NCI-H1417 (cell line): ENCODE results near the gene REC8.
"Not testable (repeated sequence)": the region's sequence is repeated elsewhere in the genome, so short reads cannot be mapped to it uniquely, and the experiment has no call there.

Experiments
- DNase-seq, 3 experiments: peaks; one replicate each; lab custom pipeline; 2025; lab: John Stamatoyannopoulos, UW

The REC8 gene

DNA sequence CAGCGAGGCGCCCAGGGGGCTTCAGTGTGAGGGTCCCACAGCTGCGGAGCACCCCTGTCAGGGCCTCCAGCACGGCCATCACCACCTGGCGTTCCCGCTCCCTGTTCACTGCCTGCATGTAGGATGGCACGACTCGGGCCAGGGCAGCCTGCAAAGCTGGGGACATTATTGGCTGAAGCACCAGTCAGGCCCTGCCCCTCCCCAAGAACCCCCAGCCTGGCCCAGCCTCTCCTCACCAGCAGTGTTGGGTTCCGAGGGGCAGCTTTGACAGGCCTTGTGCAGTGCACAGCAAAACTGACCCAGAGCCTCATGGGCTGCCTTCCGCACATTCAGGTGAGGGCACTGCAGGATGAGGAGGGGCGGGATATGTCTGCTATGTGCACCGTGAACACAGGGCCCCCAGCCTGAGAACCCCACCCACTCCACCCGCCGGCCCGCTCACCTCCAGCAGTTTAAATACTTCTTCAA is 11.2 kb downstream of the REC8 start:
- DNase-seq, result no peak

DNA sequence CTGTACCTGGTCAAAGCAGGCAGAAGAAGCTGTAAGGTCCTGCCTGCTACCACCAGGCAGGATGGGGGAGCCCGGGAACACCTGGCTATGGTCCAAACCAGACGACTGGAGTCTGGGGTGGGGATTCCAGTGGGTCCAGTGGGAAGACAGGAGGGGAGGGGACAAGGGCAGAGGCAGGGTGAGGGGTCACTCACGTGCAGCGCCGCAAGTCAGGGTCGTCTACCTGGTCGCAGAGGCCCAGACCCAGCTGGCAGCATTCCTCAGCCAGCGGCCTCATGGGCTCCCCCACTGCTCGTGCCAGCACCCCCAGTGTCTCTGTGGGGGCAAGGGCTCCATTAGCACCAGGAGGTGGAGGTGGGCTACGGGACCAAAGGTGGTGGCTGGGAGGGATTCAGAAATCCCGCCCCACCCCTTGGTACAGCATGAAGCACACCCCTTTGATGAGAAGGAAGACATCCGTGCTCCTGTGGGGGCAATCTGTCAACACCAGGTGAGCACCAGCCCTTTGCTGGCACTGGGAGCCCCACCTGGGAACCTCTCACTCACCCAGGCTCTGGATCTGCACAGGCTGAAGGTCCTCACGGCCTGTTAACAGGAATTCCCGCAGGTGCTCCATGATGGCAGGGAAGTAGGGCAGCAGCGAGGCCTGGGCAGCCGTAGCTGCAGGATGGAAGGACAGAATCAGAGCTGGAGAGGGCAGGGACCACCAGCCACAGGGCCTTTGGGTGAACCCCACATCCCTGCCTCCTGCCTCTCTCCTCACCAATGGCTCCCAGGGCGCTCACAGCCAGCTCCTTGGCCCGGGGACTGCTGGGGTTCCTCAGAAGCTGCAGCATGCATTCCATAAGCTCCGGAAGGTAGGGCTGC is 12.5 kb downstream of the REC8 start:
- DNase-seq, result no peak

DNA sequence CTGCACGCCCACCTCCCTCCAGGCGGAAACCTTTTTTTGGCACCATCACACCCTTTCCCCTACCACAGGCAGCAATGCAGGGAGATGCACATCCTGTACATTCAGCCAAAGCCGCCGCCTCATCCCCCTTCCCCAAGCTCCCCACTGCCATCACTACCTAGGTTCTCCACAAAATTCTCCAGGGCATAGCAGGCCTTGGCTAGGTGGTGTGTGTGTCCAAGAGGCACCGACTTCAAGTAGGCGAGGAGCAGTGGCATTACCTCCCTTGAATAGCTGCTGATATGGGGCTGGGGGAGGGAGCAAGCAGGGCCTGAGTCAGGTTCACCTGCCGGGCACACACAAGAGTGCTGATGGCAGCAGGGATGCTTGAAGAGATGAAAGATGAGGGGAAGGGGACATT is 13.1 kb downstream of the REC8 start:
- no peak for DNase-seq

DNA sequence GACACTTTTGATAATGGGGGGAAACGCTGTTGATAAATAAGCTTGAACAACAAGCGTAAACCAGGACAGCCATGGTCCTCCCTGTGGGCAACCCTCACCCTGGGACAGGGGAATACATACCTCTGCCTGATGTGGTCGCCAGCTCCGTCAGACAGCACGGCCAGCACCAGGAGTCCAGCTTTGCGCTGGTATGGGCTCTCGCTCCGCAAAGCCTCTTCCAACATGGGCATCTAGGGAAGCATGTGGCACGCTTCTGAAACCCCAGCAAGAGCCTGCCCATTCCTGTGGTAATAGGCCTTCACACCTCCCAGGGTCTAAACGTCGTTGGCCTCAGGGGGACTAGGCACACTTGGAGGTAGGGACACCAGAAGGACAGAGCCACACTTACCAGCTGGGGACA is 13.9 kb downstream of the REC8 start:
- no peak for DNase-seq

DNA sequence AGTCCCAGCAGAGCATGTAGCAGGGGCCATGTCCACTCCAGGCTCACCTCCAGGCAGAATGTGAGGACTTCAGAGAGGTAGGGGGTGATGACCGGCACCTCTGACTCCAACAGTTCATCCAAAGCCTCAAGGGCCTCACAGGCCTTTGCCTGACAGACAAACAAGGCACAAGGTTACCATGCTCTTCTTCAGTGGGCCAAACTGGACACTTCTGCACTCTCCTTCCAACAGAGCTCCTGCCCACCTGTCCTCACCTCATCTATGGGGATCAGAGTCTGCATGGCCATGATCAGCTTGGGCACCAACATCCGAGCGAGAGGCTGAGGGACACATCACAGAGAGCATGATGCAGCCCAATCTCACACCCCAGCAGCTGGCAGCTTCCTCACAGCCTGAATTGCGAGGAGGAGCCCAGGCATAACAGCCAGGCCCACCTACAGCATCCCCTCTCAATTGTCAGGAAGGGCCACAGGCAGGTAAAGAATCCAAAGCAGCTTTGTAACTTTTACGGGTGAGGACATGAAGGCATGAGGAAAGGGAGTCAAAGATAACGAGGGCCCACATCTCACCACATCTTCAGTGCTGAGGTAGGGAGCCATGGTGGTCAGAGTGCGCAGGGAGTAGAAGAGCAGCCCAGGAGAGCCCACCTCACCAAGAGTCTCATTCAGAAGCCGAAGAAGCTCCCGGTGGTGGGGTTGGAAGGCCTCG is 15.1 kb downstream of the REC8 start:
- DNase-seq, result no peak

DNA sequence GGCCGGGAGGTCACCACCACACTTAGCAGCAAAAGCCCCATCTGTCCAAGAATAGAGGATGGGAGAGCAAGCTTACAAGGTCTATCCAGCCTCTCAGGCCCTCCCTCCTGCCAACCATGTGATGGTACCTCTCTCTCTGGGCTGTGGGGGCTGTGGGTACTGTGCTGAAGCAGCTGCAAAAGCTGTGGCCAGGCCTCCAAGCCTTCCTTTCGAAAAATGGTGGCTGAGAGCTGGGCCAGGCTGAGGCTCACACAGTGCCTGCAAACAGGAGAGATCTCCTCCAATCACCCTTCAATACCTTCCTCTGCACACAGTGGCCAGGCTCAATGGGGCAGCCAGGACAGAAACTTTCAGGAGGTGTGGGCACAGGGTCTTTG is 15.6 kb downstream of the REC8 start:
- DNase-seq, result no peak

DNA sequence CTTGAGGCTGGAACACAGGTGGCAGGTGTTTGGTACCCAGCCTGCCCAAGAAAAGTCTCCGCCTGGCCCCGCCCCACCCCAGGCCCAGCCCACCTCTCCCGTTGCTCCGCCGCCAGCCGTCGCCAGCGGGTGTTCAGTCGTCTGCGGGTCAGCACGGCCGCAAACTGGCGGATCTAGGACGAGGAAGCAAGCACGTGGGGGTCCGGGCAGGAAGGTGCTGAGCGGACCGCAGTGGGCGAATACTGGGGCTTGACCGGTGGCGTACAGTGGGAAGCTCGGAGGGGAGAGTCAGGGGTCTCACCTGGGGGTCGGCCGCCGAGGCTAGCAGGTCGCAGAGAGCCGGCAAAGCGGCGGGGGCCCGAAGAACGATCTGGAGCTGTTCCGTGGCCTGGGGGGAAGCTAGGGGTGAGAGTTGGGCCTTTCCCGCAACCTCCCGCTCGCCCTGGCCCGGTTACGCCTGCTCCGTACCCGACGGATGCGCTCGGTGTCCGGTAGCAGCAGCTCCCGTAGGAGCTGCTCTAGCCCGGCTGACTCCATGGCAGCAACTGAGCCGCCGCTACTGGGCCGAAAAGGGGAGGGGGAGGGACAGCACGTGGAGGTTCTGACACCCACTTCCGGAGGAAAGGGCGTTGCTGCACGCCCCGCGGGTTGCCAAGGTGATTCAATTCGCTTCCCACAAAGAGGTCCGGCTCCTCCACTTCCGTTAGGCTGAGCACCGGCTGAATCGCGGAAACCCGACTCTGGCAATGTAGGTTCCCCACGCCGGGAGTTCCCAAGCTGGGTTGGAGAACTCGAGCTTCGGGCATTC is 16.6 kb downstream of the REC8 start, which contains the start of gene IPO4:
Gene IPO4 (minus strand): TSS at position 566 of the 808 bp plus-strand sequence. CDS start 29 bp downstream, at position 537.
- DNase-seq, result peak; percentile 96 to 99 (median 98)

DNA sequence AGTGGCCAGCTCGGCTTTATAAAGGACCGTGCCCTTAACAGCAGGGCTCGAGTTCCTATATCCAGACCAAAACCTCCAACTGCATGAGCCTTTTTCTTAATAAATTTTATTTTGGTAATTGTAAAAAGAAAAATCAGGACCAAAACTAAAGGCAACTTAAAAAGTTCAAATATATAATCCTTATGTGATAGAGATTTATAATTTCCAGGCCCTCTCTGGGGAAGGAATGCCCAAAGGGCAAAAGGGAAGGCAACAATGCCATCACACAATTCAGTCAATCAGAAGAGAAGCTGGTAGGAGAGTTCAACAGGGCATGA is 17.1 kb downstream of the REC8 start:
- DNase-seq, result no peak

DNA sequence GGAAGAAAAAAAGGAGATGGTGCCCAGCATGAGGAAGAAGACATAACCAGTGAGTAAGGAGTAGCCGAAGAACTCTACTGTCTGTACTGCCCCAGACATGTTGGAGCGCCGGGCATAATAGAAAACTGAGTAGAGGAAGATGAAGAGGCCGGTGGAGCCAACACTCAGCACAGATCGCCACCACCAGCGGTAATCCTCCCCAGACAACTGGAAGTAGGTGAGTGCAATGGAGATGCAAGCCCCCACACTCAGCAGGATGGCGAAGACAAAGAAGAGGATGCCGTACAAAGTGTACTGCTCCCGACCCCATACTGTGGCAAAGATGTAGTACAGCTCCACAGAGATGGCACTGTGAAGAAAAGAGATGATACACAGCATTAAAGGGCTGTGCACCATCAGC is 17.6 kb downstream of the REC8 start:
- DNase-seq, result no peak

DNA sequence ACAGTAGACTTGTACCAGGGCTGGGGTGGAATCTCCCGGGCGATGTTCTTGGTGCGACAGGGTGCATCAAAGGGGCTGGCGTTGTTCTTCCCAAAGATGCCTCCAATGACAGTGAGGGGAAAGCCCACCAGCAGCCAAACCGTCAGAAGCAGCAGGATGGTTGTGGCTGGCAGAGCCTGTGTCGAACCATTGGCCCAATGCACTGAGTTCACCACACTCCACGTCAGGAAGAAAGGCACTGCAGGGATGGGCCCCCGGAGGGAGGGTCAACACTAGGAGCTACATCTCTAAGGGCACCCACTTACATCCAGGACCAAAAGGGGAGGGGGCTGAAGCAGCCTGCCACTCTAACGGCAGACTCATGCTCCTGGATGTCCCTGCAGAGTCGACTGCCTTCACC is 18.5 kb downstream of the REC8 start:
- DNase-seq, result no peak

DNA sequence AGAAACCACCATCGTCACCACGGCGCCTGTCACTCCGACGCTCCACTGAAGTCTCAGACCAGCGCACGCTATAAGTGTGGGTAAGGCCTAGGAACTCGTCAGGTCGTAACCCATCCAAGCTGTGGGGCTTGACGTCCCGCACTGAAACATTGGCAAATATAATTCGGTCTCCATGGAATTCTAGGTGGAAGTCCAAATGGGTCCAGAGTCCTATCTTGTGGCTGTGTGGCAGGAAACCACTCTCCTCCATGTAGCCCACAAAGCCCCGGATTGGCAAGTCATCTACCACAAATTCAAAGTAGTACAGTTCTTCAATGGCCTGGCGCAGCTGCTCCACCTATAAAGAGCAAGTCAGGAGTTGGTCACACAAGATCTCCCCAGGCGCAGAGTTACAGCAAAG is 21.1 kb downstream of the REC8 start:
- no peak for DNase-seq

DNA sequence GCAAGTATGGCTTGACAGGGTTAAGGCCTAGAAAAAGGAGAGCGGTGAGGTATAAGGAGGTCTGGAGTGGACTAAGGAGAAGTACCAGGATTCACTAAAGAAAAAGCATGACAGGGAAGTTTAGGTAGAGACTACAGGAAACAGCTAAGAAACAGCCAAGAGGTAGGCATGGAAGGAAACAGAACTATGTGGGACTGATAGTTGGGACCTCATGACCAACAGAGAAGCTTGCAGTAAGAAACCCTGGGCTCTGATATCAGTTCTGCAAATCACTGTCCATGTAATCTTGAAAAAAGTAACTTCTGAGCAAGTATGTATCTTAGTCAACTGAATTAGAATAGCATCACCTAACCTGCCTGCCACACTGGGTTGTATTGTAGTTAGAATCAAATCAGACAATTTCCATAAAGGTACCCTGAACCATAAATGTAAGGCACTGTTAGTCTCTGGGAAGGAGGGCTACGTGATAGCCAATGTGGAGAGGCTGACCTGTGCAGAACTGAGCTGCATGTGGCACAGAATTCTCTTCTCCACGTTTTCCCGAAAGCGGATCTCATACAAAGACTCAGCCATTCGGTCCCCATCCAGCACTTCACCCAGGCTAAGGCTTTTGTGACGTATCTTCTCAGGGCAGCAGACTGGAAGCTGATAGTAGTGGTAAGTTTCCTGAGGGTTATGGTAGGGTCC is 22.4 kb downstream of the REC8 start:
- DNase-seq, result no peak

DNA sequence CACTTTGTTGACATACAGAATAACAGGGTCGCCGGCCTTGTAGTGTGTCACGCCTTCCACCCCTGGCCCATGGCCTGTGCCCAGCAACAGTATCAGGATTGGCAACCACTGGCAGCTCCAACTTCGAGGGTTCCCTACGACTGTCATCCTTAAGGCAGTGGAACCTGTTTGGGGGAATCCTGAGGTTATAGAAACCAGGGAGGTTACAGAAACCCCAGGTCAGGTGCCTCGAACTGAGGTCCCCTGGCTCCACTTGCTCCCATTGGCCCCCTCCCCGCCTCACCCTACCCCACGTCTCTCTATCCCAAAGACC is 22.9 kb downstream of the REC8 start:
- DNase-seq, result no peak

DNA sequence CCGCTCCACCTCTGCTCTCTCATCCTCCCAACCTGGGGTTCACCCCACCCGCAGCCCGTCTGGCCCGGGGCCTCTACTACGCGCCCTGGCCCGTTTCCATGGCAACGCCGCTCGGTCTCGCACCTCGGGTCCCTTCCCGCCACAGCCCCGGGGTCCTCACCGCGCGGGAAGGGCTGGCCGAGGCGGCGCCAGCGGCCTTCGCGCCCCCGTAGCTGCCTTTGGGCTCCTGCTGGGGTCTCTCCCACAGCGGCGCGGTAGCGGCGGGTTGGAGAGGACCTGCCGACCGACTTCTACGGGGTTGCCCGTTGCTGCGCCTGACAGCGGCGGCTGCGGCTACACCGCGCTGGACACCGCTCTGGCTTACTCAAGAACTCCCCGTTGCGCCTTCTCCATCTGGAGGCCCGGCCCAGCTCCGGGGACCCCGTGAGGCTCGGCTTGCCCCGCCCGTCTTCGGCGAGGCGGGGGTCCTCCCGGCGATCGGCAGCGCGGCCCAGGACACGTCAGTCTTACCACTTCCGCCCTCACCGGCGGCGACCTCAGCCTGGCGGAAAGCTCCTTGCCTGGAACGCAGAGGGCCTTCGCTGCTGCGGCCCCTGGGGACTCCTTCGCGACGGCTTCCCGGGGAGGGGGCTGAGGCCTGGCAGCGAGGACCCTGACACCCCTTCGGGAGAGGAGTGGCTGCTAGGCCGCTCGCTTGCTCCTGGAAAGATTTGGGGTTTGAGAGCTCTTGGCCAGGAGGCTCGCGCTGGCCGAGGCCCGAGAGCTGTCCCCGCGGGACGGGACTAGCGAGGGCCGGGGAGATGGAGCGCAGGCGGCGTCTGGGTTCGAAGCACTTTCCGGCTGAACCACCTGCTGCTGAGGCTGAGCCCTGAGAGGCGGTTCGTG is 23.5 kb downstream of the REC8 start, which contains the start of gene TM9SF1:
Gene TM9SF1 (minus strand): TSS at position 256 of the 885 bp plus-strand sequence. CDS start 422 bp downstream, outside the sequence.
- DNase-seq, result peak; percentile 85 to 93 (median 92)

DNA sequence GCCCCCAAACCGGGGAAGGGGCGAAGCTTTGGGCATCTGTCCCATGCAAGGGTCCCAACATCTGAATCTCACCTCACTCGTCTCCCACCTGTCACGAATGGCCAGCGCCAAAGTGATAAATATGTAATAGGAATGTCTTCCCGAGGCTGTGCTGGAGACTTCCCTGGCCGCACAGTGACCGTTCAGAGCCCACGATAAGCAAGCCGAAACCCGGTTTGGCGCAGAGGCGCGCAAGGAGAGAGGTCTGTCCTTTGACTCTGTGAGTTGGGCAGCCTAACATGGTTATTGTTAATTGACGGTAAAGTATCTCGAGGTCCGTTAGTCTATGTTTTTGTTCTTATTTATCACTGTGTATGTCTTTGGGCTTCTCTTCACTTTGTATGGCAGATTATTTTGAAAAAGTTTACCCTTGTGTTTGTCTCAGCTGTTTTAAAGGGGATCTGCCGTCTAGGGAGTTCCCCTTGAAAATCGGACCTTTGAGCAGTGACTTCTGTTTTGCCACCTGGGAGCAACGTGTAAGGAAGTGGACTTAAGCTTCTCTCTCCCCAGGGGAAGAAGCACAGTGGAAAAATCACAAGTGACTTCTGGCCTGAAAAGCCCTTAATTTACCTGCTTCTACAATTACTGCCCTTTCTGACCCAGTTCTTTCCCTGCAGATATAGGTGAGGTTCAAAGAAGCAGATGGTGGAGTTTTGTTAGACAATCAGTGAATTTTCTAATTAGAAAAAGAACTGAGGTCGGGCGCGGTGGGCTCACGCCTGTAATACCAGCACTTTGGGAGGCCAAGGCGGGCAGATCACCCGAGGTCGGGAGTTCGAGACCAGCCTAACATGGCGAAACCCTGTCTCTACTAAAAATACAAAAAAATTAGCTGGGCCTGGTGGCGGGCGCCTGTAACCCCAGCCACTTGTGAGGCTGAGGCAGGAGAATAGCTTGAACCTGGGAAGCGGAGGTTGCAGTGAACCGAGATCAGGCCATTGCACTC is 24.5 kb downstream of the REC8 start:
- peak in 2 of 3 experiments; percentile 40 to 73 for DNase-seq

DNA sequence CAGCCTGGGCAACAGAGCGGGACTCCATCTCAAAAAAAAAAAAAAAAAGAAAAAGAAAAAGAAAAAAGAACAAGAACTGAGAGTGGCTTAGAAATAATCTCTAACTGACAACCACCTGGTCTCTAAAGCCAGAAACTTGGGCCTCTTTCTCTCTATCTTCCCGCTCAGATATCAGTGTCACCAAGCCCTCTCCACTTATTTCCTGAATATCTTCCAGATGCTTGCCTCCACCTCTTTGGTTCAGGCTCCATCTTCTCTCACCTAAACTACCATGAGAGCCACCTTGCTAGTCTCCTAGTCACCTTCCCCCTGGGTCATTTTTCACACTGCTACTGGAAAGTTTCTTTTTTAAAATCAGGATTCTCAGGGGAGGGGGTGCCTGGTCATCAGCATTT is 25.2 kb downstream of the REC8 start:
- DNase-seq, result no peak

DNA sequence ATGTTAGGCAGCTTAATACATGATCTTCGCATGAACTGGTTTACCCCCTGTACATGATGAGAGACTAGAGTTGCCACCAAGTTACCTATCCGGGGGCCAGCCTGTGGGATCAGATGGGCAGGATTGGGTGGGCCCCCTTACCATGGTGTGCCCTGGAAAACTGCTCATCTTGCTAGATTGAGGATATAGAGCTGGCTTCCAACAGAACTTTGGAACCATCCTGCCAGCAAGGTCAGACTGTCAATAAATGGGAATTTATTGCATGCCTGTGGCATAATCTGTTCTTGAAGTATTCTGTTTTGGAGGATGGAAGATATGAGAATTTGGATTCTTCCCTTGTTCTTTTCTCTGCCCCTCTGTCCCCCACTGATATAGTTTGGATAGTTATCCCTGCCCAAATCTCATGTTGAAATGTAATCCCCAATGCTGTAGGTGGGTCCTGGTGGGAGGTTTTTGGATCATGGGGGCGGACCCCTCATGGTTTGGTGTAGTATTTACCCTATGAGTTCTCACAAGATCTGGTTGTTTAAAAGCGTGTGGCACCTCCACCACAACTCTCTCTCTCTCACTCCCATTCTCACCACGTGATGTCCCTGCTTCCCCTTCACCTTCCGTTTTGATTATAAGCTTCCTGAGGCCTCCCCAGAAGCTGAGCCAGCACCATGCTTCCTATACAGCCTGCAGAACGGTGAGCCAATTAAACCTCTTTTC is 27.1 kb downstream of the REC8 start:
- DNase-seq, result no peak

DNA sequence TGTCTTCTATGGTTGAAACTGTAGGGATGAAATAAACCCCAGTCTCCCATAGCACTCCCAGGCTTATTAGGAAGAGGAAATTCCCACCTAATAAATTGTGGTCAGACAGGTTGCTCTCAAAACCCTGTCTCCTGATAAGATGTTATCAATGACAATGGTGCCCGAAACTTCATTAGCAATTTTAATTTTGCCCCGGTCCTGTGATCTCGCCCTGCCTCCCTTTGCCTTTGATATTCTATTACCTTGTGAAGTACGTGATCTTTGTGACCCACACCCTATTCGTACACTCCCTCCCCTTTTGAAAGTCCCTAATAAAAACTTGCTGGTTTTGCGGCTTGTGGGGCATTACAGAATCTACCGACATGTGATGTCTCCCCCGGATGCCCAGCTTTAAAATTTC is 30.7 kb downstream of the REC8 start:
- DNase-seq, result not testable (repeated sequence)

DNA sequence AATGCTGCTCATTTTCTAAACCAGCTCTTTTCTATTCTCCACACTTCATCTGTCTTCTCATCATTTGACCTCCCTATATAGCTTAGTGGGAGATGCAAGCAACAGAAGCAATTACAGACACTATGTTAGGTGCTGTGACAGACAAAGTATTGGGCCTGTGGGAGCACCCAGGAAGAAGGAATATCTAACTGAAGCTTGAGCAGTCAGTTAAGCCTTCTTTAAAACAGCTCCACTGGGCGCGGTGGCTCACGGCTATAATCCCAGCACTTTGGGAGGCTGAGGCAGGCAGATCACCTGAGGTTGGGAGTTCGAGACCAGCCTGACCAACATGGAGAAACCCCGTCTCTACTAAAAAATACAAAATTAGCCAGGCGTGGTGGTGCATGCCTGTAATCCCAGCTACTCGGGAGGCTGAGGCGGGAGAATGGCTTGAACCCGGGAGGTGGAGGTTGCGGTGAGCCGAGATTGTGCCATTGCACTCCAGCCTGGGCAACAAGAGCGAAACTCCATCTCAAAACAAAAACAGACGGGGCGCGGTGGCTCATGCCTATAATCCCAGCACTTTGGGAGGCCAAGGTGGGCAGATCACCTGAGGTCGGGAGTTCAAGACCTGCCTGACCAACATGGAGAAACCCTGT is 31.5 kb downstream of the REC8 start:
- DNase-seq, result not testable (repeated sequence)
